Uterus (tissue), 2 donors: ENCODE results near the gene TMEM129.

Experiments
- POLR2A ChIP-seq, 2 donors: fragments of 450-650 bp; IDR thresholded peaks; one replicate each; pipeline ENCODE4 v1.6.1; 2016; ENCODE audit warnings: antibody characterized with exemption in 2 of 2, mild to moderate bottlenecking in 1 of 2, moderate library complexity in 1 of 2
- TF ChIP-seq, protein P1 (sequence below), 4 experiments: fragments of 200-600 bp in 2 of 4; fragments of 450-650 bp in 2 of 4; sonication (generic) in 2 of 4; IDR thresholded peaks; one replicate each; pipeline ENCODE4 v1.5.1; 2016 to 2019; ENCODE audit warnings: antibody characterized with exemption in 4 of 4, mild to moderate bottlenecking in 2 of 4, moderate library complexity in 1 of 4

DNA sequence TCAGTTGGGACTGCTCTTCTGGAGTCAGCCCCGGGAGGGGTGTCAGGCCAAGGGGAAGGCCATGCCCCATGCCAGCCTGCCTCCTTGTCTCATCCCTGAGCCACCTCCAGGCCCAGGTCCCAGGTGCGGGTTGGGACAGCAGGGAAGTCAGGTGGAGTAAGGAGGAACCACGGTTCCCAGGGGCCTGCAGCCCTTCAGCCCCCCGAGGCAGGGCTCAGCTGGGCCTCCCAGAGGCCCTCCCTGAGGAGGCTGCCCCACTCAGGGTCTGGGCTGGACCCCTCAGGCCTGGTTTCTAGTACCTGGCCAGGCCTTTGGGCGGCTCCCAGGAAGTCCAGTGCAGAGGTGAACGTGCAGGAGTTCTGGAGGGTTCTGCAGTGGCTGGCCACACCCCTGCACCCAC, 48.6 kb upstream of the TMEM129 start:
- TF ChIP-seq, protein P1, sequence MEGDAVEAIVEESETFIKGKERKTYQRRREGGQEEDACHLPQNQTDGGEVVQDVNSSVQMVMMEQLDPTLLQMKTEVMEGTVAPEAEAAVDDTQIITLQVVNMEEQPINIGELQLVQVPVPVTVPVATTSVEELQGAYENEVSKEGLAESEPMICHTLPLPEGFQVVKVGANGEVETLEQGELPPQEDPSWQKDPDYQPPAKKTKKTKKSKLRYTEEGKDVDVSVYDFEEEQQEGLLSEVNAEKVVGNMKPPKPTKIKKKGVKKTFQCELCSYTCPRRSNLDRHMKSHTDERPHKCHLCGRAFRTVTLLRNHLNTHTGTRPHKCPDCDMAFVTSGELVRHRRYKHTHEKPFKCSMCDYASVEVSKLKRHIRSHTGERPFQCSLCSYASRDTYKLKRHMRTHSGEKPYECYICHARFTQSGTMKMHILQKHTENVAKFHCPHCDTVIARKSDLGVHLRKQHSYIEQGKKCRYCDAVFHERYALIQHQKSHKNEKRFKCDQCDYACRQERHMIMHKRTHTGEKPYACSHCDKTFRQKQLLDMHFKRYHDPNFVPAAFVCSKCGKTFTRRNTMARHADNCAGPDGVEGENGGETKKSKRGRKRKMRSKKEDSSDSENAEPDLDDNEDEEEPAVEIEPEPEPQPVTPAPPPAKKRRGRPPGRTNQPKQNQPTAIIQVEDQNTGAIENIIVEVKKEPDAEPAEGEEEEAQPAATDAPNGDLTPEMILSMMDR (IDR thresholded peaks at IDR 0.05): no peak
- no peak for TF ChIP-seq POLR2A (IDR thresholded peaks at IDR 0.05)
